ENCODE data around the gene CRBN. TPM values are rescaled to one million over a fixed set of nuclear protein-coding genes. Genes with fewer than 3 reads are reported as not detected.

The CRBN gene
- total and polyA plus RNA-seq, 4 donors, result 28.3 to 68.5 (median 46.9) TPM

- no peak overlapping the region for H3K27ac ChIP-seq (ENCODE audit: low read depth in 1 of 2, low read length in 2 of 2)
- DNase-seq, result no peak
- ATAC-seq (ENCODE audit: low FRiP score), result no peak
- peaks cover 0 to 2% of the 10 kb centered on the region in 2 donors for H3K4me1 ChIP-seq (ENCODE audit: control insufficient read depth in 1 of 2, insufficient read depth in 2 of 2, low read length in 2 of 2)
- no peaks in the 10 kb centered on the region for H3K27me3 ChIP-seq (ENCODE audit: control insufficient read depth in 1 of 2, insufficient read depth in 2 of 2, low read length in 1 of 2)
- intact Hi-C loops (cut with DNase I), result no loop called here
- WGBS, 2 donors, result 80 to 85% methylated on average over 6 of the region's 6 CpGs
- no peak overlapping the region for H3K4me3 ChIP-seq (ENCODE audit: low read length in 2 of 2)
- H3K36me3 ChIP-seq (ENCODE audit: control insufficient read depth in 1 of 2, insufficient read depth in 2 of 2, low read length in 1 of 2), result peaks cover 0 to 2% of the 10 kb centered on the region in 2 donors
- no peaks in the 10 kb centered on the region for H3K9me3 ChIP-seq (ENCODE audit: control insufficient read depth, low read length)
These were observed 46.0 kb downstream of the CRBN start for GRCh38 chr3:3133500-3133899.

- 77 to 78% methylated on average over 5 of the region's 5 CpGs for WGBS, 2 donors
- no peaks in the 10 kb centered on the region for H3K9me3 ChIP-seq (ENCODE audit: control insufficient read depth, low read length)
- peaks cover 0 to 2% of the 10 kb centered on the region in 2 donors for H3K36me3 ChIP-seq (ENCODE audit: control insufficient read depth in 1 of 2, insufficient read depth in 2 of 2, low read length in 1 of 2)
- DNase-seq, result no peak
- H3K4me1 ChIP-seq (ENCODE audit: control insufficient read depth in 1 of 2, insufficient read depth in 2 of 2, low read length in 2 of 2), result peaks cover 0 to 2% of the 10 kb centered on the region in 2 donors
- no peak overlapping the region for H3K27ac ChIP-seq (ENCODE audit: low read depth in 1 of 2, low read length in 2 of 2)
- H3K27me3 ChIP-seq (ENCODE audit: control insufficient read depth in 1 of 2, insufficient read depth in 2 of 2, low read length in 1 of 2), result no peaks in the 10 kb centered on the region
- intact Hi-C loops (cut with DNase I), result loop anchor here in 1 of 2 donors (5.0 kb wide), 1 partner anchor 48 kb away; the partner anchor contains the start of gene CRBN
- no peak for ATAC-seq (ENCODE audit: low FRiP score)
- H3K4me3 ChIP-seq (ENCODE audit: low read length in 2 of 2), result no peak overlapping the region
These were observed 49.9 kb downstream of the CRBN start for GRCh38 chr3:3129579-3129978.

GRCh38 chr3:3127432-3128010 lies 52.0 kb downstream of the CRBN start:
- H3K27ac ChIP-seq (ENCODE audit: low read depth in 1 of 2, low read length in 2 of 2), result peak overlapping the region; percentile 45 to 79
- intact Hi-C loops (cut with DNase I), result loop anchor here in 1 of 2 donors (5.0 kb wide), 1 partner anchor 50 kb away; the partner anchor contains the start of gene CRBN
- no peak for ATAC-seq (ENCODE audit: low FRiP score)
- H3K36me3 ChIP-seq (ENCODE audit: control insufficient read depth in 1 of 2, insufficient read depth in 2 of 2, low read length in 1 of 2), result peaks cover 0 to 2% of the 10 kb centered on the region in 2 donors
- H3K4me1 ChIP-seq (ENCODE audit: control insufficient read depth in 1 of 2, insufficient read depth in 2 of 2, low read length in 2 of 2), result peaks cover 0 to 2% of the 10 kb centered on the region in 2 donors
- DNase-seq, result no peak
- WGBS, 2 donors, result 41 to 42% methylated on average over 20 of the region's 20 CpGs
- H3K9me3 ChIP-seq (ENCODE audit: control insufficient read depth, low read length), result no peaks in the 10 kb centered on the region
- H3K4me3 ChIP-seq (ENCODE audit: low read length in 2 of 2), result peak overlapping the region; percentile 64 to 74
- H3K27me3 ChIP-seq (ENCODE audit: control insufficient read depth in 1 of 2, insufficient read depth in 2 of 2, low read length in 1 of 2), result no peaks in the 10 kb centered on the region

- DNase-seq (peak; percentile 98 to 99), ATAC-seq (ENCODE audit: low FRiP score) (peak; percentile 99)
- H3K27me3 ChIP-seq (ENCODE audit: control insufficient read depth in 1 of 2, insufficient read depth in 2 of 2, low read length in 1 of 2), result no peaks in the 10 kb centered on the region
- intact Hi-C loops (cut with DNase I), result loop anchor here in 1 of 2 donors (5.0 kb wide), 1 partner anchor 51 kb away; the partner anchor contains the start of gene CRBN
- peak within 1 kb of the TSS; percentile 74 to 95 for H3K4me3 ChIP-seq (ENCODE audit: low read length in 2 of 2)
- H3K9me3 ChIP-seq (ENCODE audit: control insufficient read depth, low read length), result no peaks in the 10 kb centered on the region
- H3K36me3 ChIP-seq (ENCODE audit: control insufficient read depth in 1 of 2, insufficient read depth in 2 of 2, low read length in 1 of 2), result peaks cover 0 to 2% of the 10 kb centered on the region in 2 donors
- 1% methylated on average over 87 to 100 of the region's 100 CpGs for WGBS, 2 donors
- H3K4me1 ChIP-seq (ENCODE audit: control insufficient read depth in 1 of 2, insufficient read depth in 2 of 2, low read length in 2 of 2), result peaks cover 0 to 2% of the 10 kb centered on the region in 2 donors
- peak within 1 kb of the TSS; percentile 45 to 92 for H3K27ac ChIP-seq (ENCODE audit: low read depth in 1 of 2, low read length in 2 of 2)
These were observed 52.7 kb downstream of the CRBN start, which contains the start of gene TRNT1 for GRCh38 chr3:3126477-3127431. TSS of gene TRNT1 (plus strand) at chr3:3126940. CDS start at chr3:3129041, 2,101 bp downstream.

- no peak for DNase-seq
- peaks cover 0 to 2% of the 10 kb centered on the region in 2 donors for H3K36me3 ChIP-seq (ENCODE audit: control insufficient read depth in 1 of 2, insufficient read depth in 2 of 2, low read length in 1 of 2)
- no peak for ATAC-seq (ENCODE audit: low FRiP score)
- H3K27me3 ChIP-seq (ENCODE audit: control insufficient read depth in 1 of 2, insufficient read depth in 2 of 2, low read length in 1 of 2), result no peaks in the 10 kb centered on the region
- no peak overlapping the region for H3K27ac ChIP-seq (ENCODE audit: low read depth in 1 of 2, low read length in 2 of 2)
- peak overlapping the region; percentile 42 to 95 for H3K4me3 ChIP-seq (ENCODE audit: low read length in 2 of 2)
- peaks cover 0 to 2% of the 10 kb centered on the region in 2 donors for H3K4me1 ChIP-seq (ENCODE audit: control insufficient read depth in 1 of 2, insufficient read depth in 2 of 2, low read length in 2 of 2)
- no peaks in the 10 kb centered on the region for H3K9me3 ChIP-seq (ENCODE audit: control insufficient read depth, low read length)
- intact Hi-C loops (cut with DNase I), result loop anchor here in 1 of 2 donors (5.0 kb wide), 1 partner anchor 51 kb away; the partner anchor contains the start of gene CRBN
- WGBS, 2 donors, result 90% methylated on average over 24 of the region's 24 CpGs
These were observed 53.5 kb downstream of the CRBN start for GRCh38 chr3:3125977-3126376.

- no peaks in the 10 kb centered on the region for H3K27me3 ChIP-seq (ENCODE audit: control insufficient read depth in 1 of 2, insufficient read depth in 2 of 2, low read length in 1 of 2)
- intact Hi-C loops (cut with DNase I), result no loop called here
- no peaks in the 10 kb centered on the region for H3K9me3 ChIP-seq (ENCODE audit: control insufficient read depth, low read length)
- no peak overlapping the region for H3K27ac ChIP-seq (ENCODE audit: low read depth in 1 of 2, low read length in 2 of 2)
- no peaks in the 10 kb centered on the region for H3K4me1 ChIP-seq (ENCODE audit: control insufficient read depth in 1 of 2, insufficient read depth in 2 of 2, low read length in 2 of 2)
- no peak overlapping the region for H3K4me3 ChIP-seq (ENCODE audit: low read length in 2 of 2)
- H3K36me3 ChIP-seq (ENCODE audit: control insufficient read depth in 1 of 2, insufficient read depth in 2 of 2, low read length in 1 of 2), result no peaks in the 10 kb centered on the region
- no peak for DNase-seq
- WGBS, 2 donors, result 53 to 61% methylated on average over 4 of the region's 4 CpGs
- no peak for ATAC-seq (ENCODE audit: low FRiP score)
These were observed 60.1 kb downstream of the CRBN start for GRCh38 chr3:3119393-3119851.

GRCh38 chr3:3117651-3118050 lies 61.8 kb downstream of the CRBN start:
- ATAC-seq (ENCODE audit: low FRiP score) (no peak), DNase-seq (no peak)
- Histone ChIP-seq H3K4me1 (ENCODE audit: control insufficient read depth in 1 of 2, insufficient read depth in 2 of 2, low read length in 2 of 2) (no peaks in the 10 kb centered on the region), H3K36me3 (ENCODE audit: control insufficient read depth in 1 of 2, insufficient read depth in 2 of 2, low read length in 1 of 2) (no peaks in the 10 kb centered on the region), H3K9me3 (ENCODE audit: control insufficient read depth, low read length) (peaks cover 2% of the 10 kb centered on the region), H3K4me3 (ENCODE audit: low read length in 2 of 2) (no peak overlapping the region), H3K27ac (ENCODE audit: low read depth in 1 of 2, low read length in 2 of 2) (no peak overlapping the region), H3K27me3 (ENCODE audit: control insufficient read depth in 1 of 2, insufficient read depth in 2 of 2, low read length in 1 of 2) (no peaks in the 10 kb centered on the region)
- intact Hi-C loops (cut with DNase I), result no loop called here
- 87 to 89% methylated on average over 2 of the region's 2 CpGs for WGBS, 2 donors

- ATAC-seq (ENCODE audit: low FRiP score) (no peak), DNase-seq (no peak)
- Histone ChIP-seq H3K27me3 (ENCODE audit: control insufficient read depth in 1 of 2, insufficient read depth in 2 of 2, low read length in 1 of 2) (no peaks in the 10 kb centered on the region), H3K27ac (ENCODE audit: low read depth in 1 of 2, low read length in 2 of 2) (no peak overlapping the region), H3K36me3 (ENCODE audit: control insufficient read depth in 1 of 2, insufficient read depth in 2 of 2, low read length in 1 of 2) (no peaks in the 10 kb centered on the region), H3K4me1 (ENCODE audit: control insufficient read depth in 1 of 2, insufficient read depth in 2 of 2, low read length in 2 of 2) (no peaks in the 10 kb centered on the region), H3K4me3 (ENCODE audit: low read length in 2 of 2) (no peak overlapping the region), H3K9me3 (ENCODE audit: control insufficient read depth, low read length) (peaks cover 2% of the 10 kb centered on the region)
- WGBS, 2 donors, result 16 to 18% methylated on average over 4 of the region's 4 CpGs
- intact Hi-C loops (cut with DNase I), result no loop called here
These were observed 66.3 kb downstream of the CRBN start for GRCh38 chr3:3113042-3113709.

Data from aorta (tissue), 5 donors.